Breast epithelium (tissue), 3 donors: ENCODE measurements around the gene ZNF267.
"Not testable (repeated sequence)": the region's sequence is repeated elsewhere in the genome, so short reads cannot be mapped to it uniquely, and the experiment has no call there.

ENCODE experiments used
- CTCF ChIP-seq, 3 donors: fragments of 450-650 bp; IDR thresholded peaks; one replicate each; pipeline ENCODE4 v1.5.1; 2016 to 2017; ENCODE audit warnings: antibody characterized with exemption in 3 of 3, mild to moderate bottlenecking in 3 of 3, moderate library complexity in 3 of 3
- POLR2A ChIP-seq: fragments of 450-650 bp; IDR thresholded peaks from one replicate; pipeline ENCODE4 v1.6.1; 2016; ENCODE audit warnings: antibody characterized with exemption, mild to moderate bottlenecking, moderate library complexity
- POLR2AphosphoS5 ChIP-seq, 3 donors: sonication (generic); formaldehyde crosslinking; IDR thresholded peaks; one replicate each; pipeline ENCODE4 v1.6.1; 2017; ENCODE audit warnings: antibody characterized with exemption in 3 of 3

DNA sequence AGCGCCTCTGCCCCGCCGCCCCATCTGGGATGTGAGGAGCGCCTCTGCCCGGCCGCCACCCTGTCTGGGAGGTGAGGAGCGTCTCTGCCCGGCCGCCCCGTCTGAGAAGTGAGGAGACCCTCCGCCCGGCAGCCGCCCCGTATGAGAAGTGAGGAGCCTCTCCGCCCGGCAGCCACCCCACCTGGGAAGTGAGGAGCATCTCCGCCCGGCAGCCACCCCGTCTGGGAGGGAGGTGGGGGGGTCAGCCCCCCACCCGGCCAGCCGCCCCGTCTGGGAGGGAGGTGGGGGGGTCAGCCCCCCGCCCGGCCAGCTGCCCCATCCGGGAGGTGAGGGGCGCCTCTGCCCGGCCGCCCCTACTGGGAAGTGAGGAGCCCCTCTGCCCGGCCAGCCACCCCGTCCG is 37.2 kb upstream of the ZNF267 start:
- TF ChIP-seq POLR2AphosphoS5 (IDR thresholded peaks at IDR 0.05); CTCF (IDR thresholded peaks at IDR 0.05); POLR2A: not testable (repeated sequence)
